ENCODE measurements around the gene LINS1. TPM values are rescaled to one million over a fixed set of nuclear protein-coding genes. Genes with fewer than 3 reads are reported as not detected.

The LINS1 gene
- polyA plus RNA-seq, 3 donors: 2.6 to 9.9 (median 3.9) TPM

GRCh38 chr15:100570735-100571313 lies 31.2 kb downstream of the LINS1 start:
- WGBS, 3 donors: 79 to 89% (median 86%) methylated on average over 4 of the region's 4 CpGs
- no peak overlapping the region for H3K27ac ChIP-seq (ENCODE audit: low read depth, low read length)

- 93 to 98% (median 95%) methylated on average over 3 of the region's 3 CpGs for WGBS, 3 donors
- H3K27ac ChIP-seq (ENCODE audit: low read depth, low read length): no peak overlapping the region
Observed at GRCh38 chr15:100570275-100570674, 31.7 kb downstream of the LINS1 start.

GRCh38 chr15:100569391-100569790 lies 32.6 kb downstream of the LINS1 start:
- WGBS, 3 donors: 76 to 85% (median 78%) methylated on average over 8 of the region's 8 CpGs
- no peak overlapping the region for H3K27ac ChIP-seq (ENCODE audit: low read depth, low read length)

- no peak overlapping the region for H3K27ac ChIP-seq (ENCODE audit: low read depth, low read length)
- 93 to 95% (median 94%) methylated on average over 6 of the region's 6 CpGs for WGBS, 3 donors
Observed at GRCh38 chr15:100566850-100567628, 34.9 kb downstream of the LINS1 start.

- H3K27ac ChIP-seq (ENCODE audit: low read depth, low read length): no peak overlapping the region
- WGBS, 3 donors: 66 to 77% (median 69%) methylated on average over 3 of the region's 3 CpGs
Observed at GRCh38 chr15:100565591-100565990, 36.4 kb downstream of the LINS1 start.

- H3K27ac ChIP-seq (ENCODE audit: low read depth, low read length): no peak overlapping the region
Observed at GRCh38 chr15:100560323-100560722, 41.7 kb downstream of the LINS1 start.

GRCh38 chr15:100559330-100559729 lies 42.7 kb downstream of the LINS1 start:
- 47 to 94% (median 57%) methylated on average over 2 of the region's 2 CpGs for WGBS, 3 donors
- no peak overlapping the region for H3K27ac ChIP-seq (ENCODE audit: low read depth, low read length)

GRCh38 chr15:100558771-100559254 lies 43.2 kb downstream of the LINS1 start:
- no peak overlapping the region for H3K27ac ChIP-seq (ENCODE audit: low read depth, low read length)
- WGBS, 3 donors: 93 to 95% (median 95%) methylated on average over 36 to 50 of the region's 50 CpGs

GRCh38 chr15:100553468-100553867 lies 48.5 kb downstream of the LINS1 start:
- H3K27ac ChIP-seq (ENCODE audit: low read depth, low read length): no peak overlapping the region
- 83 to 95% (median 85%) methylated on average over 16 of the region's 16 CpGs for WGBS, 3 donors

GRCh38 chr15:100547961-100548360 lies 54.0 kb downstream of the LINS1 start:
- H3K27ac ChIP-seq (ENCODE audit: low read depth, low read length): no peak overlapping the region
- WGBS, 3 donors: 83 to 91% (median 87%) methylated on average over 5 of the region's 5 CpGs

GRCh38 chr15:100544946-100545345 lies 57.0 kb downstream of the LINS1 start:
- H3K27ac ChIP-seq (ENCODE audit: low read depth, low read length): no peak overlapping the region
- 52 to 77% (median 71%) methylated on average over 6 of the region's 6 CpGs for WGBS, 3 donors

- no peak overlapping the region for H3K27ac ChIP-seq (ENCODE audit: low read depth, low read length)
- WGBS, 3 donors: 16 to 63% (median 18%) methylated on average over 27 to 57 of the region's 57 CpGs
Observed at GRCh38 chr15:100544338-100544841, 57.6 kb downstream of the LINS1 start.

- 92 to 96% (median 94%) methylated on average over 6 of the region's 6 CpGs for WGBS, 3 donors
- H3K27ac ChIP-seq (ENCODE audit: low read depth, low read length): no peak overlapping the region
Observed at GRCh38 chr15:100542290-100542689, 59.7 kb downstream of the LINS1 start.

- no peak overlapping the region for H3K27ac ChIP-seq (ENCODE audit: low read depth, low read length)
- 32 to 63% (median 53%) methylated on average over 2 of the region's 2 CpGs for WGBS, 3 donors
Observed at GRCh38 chr15:100537331-100537730, 64.7 kb downstream of the LINS1 start.

GRCh38 chr15:100536733-100537132 lies 65.3 kb downstream of the LINS1 start:
- no peak overlapping the region for H3K27ac ChIP-seq (ENCODE audit: low read depth, low read length)

- WGBS, 3 donors: 50 to 54% (median 54%) methylated on average over 1 of the region's 1 CpG
Observed at GRCh38 chr15:100533886-100534285, 68.1 kb downstream of the LINS1 start.

GRCh38 chr15:100531823-100532327 lies 70.1 kb downstream of the LINS1 start:
- H3K27ac ChIP-seq (ENCODE audit: low read depth, low read length): no peak overlapping the region
- 63 to 76% (median 73%) methylated on average over 11 of the region's 11 CpGs for WGBS, 3 donors

More at GRCh38 chr15:100533886-100534285, 68.1 kb downstream of the LINS1 start:
- no peak overlapping the region for H3K27ac ChIP-seq (ENCODE audit: low read depth, low read length)

- 73 to 79% (median 77%) methylated on average over 4 of the region's 4 CpGs for WGBS, 3 donors
- H3K27ac ChIP-seq (ENCODE audit: low read depth, low read length): no peak overlapping the region
Observed at GRCh38 chr15:100531204-100531603, 70.8 kb downstream of the LINS1 start.

GRCh38 chr15:100529556-100529955 lies 72.4 kb downstream of the LINS1 start:
- WGBS, 3 donors: 73 to 95% (median 93%) methylated on average over 2 of the region's 2 CpGs
- no peak overlapping the region for H3K27ac ChIP-seq (ENCODE audit: low read depth, low read length)

Data from adipose tissue (tissue), 3 donors.